B cell (primary cell): ENCODE results near the gene SPEG.

Experiments
- CTCF ChIP-seq: fragments of 200-600 bp; IDR thresholded peaks from one replicate; pipeline ENCODE4 v1.8.0; 2022; ENCODE audit warnings: antibody characterized with exemption, mild to moderate bottlenecking
- EZH2 ChIP-seq: IDR thresholded peaks from 2 replicates; pipeline ENCODE4 v1.6.1; 2012; ENCODE audit warnings: borderline replicate concordance, low read depth, mild to moderate bottlenecking, moderate library complexity, low read length; ENCODE audit not compliant: insufficient read depth, poor library complexity, severe bottlenecking

- TF ChIP-seq CTCF (no peak), EZH2 (no peak)
Measured at GRCh38 chr2:219422952-219423534, 11.6 kb upstream of the SPEG start.
